Activated CD8-positive, alpha-beta memory T cell treated with anti-CD3 and anti-CD28 coated beads, Interleukin-2, amount 50 U/mL, for 1 hour (primary cell): ENCODE data around the gene MEIS1.

ENCODE experiments used
- DNase-seq: peaks from one replicate; pipeline ENCODE4 v3.0.0-alpha.2; 2020; ENCODE audit errors: extremely low read depth

Gene MEIS1

GRCh38 chr2:66431846-66432587 is 2.9 kb upstream of the MEIS1 start:
- no peak for DNase-seq

- DNase-seq, result no peak
Observed at GRCh38 chr2:66432801-66433694, 1.9 kb upstream of the MEIS1 start.

- no peak for DNase-seq
Observed at GRCh38 chr2:66433695-66433944, 1.3 kb upstream of the MEIS1 start.

- no peak for DNase-seq
Observed at GRCh38 chr2:66433945-66434678, 813 bp upstream of the MEIS1 start.

- DNase-seq, result no peak
Observed at GRCh38 chr2:66435549-66435875, 587 bp downstream of the MEIS1 start.

GRCh38 chr2:66435963-66436362 is 1.0 kb downstream of the MEIS1 start:
- DNase-seq, result no peak

GRCh38 chr2:66436581-66437001 is 1.7 kb downstream of the MEIS1 start:
- DNase-seq, result no peak

GRCh38 chr2:66437109-66437690 is 2.3 kb downstream of the MEIS1 start:
- DNase-seq, result no peak

- DNase-seq, result no peak
Observed at GRCh38 chr2:66437691-66438497, 3.0 kb downstream of the MEIS1 start.

GRCh38 chr2:66438498-66438833 is 3.5 kb downstream of the MEIS1 start:
- no peak for DNase-seq

GRCh38 chr2:66438891-66439811 is 4.2 kb downstream of the MEIS1 start:
- no peak for DNase-seq

- no peak for DNase-seq
Observed at GRCh38 chr2:66439812-66440542, 5.1 kb downstream of the MEIS1 start.

GRCh38 chr2:66440708-66441497 is 6.0 kb downstream of the MEIS1 start:
- no peak for DNase-seq

GRCh38 chr2:66441581-66442320 is 6.8 kb downstream of the MEIS1 start:
- DNase-seq, result no peak

GRCh38 chr2:66442516-66443185 is 7.7 kb downstream of the MEIS1 start:
- DNase-seq, result no peak

GRCh38 chr2:66443186-66443978 is 8.5 kb downstream of the MEIS1 start:
- no peak for DNase-seq
